Fibroblast of gingiva (primary cell): Measurements from ENCODE around the gene SORCS2.

Experiments used
- DNase-seq: peaks from one replicate; pipeline ENCODE4 v3.0.0-alpha.2; 2011; ENCODE audit warnings: low read depth

The SORCS2 gene

DNA sequence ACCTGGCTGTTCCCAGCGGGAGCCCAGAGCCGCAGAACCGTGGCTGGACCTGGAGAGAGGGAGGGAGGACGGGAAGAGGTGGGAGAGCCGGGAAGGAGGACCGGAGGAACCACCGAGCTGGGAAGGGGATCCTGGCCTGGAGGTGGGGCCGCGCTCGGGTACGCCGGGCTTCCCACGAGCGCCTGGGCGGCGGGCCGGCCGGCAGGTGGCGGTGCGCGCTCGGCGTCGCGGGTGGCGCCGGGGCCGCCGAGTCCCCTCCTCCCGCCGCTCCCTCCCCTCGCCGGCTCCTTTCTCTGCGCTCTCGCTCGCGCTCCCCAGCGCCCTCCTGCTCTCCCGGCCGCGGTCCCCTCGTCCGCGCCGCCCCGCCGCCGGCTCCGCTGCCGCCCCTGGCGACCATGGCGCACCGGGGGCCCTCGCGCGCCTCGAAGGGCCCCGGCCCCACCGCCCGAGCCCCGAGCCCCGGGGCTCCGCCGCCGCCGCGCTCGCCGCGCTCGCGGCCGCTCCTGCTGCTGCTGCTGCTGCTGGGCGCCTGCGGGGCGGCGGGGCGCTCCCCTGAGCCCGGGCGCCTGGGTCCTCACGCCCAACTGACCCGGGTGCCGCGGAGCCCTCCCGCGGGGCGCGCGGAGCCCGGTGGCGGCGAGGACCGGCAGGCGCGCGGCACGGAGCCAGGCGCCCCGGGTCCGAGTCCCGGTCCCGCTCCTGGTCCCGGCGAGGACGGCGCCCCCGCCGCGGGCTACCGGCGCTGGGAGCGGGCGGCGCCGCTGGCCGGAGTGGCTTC lies at the start of gene SORCS2:
TSS of gene SORCS2 (plus strand) at position 287 of the 778 bp plus-strand sequence.
- peak; percentile 32 for DNase-seq

DNA sequence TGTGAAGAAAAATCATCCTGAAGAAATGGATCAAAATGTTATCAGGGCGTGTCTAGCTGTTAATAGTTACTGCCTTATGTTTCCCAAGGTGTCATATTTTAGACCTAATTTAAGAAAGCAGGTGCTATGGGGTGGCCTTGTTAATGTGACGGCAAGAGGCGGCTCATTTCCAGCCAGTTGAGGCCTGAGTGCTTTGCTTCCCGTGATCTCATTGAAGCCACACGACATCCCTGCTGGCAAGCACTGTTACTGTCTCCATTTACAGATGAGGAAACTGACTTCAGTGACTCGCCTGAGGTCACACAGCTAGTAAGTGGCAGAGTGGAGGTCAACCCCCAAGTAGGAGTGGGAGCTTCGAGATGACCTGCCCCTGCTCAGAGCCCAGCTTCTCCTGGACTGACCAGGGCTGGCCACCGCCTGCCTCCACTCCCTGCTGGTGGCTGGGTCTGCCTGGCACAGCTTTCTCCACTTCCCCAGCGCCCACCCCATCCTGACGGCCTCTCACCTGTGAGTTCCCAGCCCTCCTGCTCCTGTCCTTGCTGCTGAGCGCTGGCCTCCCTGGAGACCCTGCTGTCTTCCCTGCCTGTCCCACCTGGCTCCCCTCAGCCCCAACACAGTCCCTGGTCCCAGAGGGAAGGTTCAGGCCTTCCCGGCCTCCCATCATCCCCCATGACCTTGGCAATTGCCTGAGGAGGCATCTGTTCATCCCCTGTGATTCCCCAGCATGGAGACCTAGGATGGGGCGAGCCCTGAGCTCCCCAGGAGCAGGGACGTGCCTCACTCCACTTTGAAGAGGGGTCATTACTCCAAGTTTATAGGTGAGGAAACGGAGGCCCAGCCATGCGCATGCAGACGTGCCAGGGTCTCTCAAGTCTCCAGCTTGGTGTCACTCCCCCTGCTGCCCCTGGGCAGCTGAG lies 47.7 kb upstream of the SORCS2 start:
- DNase-seq, result no peak

DNA sequence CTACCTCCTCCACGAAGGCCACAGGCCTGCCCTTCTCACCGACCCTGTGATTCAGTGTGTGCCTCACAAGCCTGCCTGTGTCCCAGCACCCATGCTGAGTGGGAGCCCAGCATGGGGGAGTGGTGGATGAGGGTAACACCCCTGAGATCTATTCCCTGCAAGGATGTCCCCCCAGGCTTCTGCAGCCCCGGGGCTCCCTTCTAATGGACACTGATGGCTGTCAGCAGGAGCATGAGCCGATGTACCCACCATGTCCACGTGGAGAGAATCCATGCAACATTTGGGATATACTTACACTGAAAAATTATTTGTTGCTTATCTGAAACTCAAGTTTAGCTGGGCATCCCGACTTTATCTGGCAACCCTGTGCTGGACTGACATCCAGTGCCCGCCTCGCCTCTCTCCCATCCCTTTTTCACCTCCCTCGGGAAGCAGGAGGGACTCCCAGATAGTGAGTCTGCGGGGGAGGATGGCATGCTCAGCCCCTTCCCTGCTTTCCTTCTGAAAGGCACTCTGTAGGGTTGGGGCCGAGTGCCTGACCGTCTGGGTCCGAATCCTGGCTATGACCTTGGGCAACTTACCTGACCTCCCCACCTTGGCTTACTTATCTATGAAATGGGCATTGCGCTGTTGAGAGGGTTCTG lies 46.9 kb upstream of the SORCS2 start:
- DNase-seq, result no peak

DNA sequence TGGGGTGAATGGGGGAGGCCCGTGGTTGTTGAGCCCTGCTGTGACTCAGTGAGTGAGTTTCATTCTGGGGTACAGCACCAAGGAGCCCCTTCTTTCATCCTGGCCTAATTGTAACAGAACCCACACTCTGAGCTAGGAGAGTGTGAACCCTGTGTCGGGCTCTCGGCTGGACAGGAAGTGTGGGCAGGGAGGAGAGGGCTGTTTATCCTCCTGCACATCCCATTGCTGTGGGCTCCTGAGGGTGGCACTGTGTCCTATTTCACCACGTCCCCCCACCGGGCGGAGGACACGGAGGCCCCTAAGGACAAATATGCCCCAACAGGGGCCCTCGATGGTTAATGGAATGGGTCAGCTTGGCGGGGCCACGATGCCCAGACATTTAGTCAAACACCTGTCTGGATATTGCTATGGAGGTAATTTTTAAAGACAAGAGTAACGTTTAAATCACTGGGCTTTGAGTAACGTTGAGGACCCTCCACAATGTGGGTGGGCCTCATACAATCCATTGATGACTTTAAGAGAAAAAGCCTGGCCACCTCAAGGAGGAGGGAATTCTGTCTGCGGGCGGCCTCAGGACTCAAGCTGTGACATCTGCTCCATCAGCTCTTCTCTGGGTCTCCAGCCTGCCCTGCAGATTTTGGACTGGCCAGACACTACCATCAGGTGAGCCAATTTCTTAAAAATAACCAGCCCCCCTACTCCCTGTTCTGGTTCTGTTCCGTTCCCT lies 46.1 kb upstream of the SORCS2 start:
- no peak for DNase-seq

DNA sequence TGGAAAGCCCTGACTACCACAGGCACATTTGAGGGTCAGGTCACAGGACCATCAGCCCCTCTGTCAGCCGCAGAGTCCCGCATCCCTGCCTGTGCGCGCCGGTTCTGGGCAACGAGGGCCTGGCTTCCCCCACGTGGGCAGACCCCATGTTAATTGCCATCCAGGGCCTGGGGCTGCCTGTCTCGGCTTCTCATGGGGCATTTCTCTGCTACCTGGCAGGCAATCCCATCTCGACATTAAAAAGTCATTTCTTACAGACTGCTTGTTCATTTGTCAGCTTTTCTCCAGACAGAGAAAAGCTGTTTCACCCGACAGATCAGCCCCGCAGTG lies 45.6 kb upstream of the SORCS2 start:
- no peak for DNase-seq

DNA sequence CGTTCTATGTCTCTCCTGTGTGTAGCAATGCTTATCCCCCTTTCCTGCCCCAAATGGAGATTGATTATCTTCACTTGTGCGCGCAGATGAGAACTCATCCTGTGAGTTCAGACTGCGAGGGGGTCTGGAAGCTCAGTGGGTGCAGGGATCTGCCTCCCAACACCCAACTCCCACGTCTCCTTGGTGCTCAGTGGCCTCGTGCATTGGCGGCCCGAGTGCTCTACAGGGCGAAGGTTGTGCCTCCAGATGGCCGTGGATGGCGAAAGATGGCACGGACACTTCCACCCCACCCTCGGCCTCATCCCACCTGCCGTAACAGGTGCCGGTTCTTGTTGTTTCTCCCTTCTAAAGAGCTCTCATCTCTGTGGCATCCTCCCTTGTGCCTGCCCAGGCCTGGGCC lies 45.1 kb upstream of the SORCS2 start:
- no peak for DNase-seq

DNA sequence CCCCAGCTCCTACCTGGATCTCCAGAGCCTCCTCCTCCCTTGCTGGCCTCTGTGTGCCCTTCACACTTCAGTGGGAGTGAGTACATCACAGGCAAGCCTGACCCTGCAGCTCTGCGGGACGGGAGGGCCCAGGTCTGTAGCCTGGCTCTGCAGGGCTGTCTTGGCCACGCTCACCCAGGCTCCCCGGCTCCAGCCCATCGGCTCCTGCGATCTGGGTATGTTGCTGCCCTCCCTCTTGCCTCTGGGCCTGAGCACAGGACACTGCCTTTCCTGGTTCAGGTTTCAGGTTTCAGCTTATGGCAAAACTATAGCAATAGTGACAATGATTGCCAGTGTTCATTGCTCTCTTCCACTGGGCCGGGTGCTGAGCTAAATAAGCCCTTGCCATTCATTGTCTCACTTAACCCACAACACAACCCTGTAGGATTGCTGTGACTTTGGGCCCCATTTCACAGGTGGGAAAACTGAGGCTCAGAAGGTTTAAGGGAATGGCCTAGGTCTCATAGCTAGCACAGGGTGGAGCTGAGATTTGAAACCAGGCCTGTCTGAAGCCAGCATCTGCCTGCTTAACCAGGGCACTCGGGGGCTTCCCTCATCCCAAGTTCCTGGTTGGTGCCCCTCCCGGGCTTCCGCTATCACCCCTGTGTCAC lies 44.6 kb upstream of the SORCS2 start:
- no peak for DNase-seq

DNA sequence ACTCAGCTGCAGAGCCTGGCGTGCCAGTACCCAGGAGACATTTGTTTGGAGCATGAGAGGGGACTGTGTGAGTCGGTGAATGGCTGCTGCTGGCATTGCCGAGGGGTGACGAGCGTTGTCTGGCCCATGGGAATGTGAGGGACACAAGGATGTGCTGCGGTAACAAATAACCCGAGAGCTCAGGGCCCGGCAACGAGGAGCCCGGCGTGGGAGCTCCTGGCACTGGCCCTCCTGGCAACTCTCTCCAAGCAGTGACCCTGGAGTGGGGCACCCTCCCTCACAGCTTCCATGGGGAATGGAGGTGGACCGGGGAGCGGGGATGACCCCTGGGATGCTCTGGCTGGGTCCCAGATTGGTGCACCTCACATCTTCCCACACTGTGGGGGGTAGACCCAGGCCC lies 44.0 kb upstream of the SORCS2 start:
- no peak for DNase-seq

DNA sequence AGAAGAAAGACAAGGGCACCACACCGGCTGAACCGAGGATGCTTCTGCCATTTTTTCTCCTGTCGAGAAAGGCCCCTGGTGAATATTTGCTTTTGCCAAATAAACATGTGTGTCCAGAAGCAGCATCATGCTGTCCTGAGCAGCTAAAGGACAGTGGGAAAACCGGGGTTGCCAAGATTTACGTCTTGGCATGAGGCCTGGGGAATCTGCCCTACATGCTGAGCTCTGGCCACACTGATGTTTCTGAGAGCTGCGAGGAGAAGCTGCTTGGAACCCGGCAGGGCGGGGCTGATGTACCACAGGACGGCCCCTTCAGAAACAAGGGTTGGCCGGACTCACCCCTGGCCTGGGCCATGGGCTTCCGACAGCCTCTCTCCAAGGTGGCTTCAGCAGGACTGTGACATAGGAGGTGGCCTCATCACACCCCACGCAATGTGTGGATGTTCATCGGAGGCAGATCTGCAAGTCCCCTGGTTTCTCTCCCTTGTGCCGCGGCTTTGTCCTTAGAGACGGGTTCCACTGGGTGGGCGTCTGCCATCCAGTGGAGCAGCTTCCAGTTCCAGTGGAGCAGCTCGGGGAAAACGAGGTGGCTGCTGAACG lies 42.2 kb upstream of the SORCS2 start:
- no peak for DNase-seq

DNA sequence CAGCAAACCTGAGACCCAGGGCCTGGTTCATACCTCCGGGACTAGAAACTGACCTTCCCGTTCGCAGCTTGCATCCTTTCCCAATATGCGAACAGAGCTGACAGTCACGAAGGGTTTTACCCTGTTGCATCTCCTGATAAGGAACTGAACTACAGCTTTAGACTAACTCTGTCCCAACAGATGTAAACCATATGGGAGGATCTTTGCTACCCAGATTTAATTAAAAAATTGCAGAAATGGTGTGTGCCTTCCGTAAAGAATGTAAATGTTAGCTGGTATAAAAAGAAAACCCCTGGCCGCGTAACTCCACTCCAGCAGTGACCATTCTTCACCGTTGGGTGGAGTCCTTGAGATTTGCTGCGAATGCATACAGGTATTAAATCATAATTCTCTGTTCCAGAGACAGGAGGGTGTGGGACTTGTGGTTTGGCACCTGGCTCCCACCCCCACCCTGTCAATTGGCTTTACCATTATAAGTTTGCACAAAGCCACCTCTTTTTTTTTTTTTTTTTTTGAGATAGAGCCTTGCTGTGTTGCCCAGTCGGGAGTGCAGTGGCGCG lies 40.6 kb upstream of the SORCS2 start:
- DNase-seq, result no peak

DNA sequence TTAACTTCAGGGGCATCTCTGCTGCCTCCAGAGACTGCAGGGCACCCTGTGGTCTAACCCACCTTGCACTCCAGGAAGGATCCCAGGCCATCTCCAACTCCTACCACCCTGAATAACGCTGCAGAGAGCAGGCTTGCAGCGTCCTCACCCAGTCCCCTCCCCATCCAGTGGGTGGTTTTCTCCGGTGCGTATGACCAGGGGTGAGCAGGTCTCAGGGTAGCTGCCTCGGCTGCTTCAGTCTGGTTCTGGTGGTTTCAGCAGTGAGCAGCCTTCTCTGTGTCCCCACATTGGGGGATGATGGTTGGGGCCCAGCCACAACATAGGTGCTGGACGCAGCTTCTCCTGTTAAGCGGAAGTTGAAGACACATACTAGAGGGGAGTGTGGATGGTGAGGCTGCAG lies 38.6 kb upstream of the SORCS2 start:
- no peak for DNase-seq

DNA sequence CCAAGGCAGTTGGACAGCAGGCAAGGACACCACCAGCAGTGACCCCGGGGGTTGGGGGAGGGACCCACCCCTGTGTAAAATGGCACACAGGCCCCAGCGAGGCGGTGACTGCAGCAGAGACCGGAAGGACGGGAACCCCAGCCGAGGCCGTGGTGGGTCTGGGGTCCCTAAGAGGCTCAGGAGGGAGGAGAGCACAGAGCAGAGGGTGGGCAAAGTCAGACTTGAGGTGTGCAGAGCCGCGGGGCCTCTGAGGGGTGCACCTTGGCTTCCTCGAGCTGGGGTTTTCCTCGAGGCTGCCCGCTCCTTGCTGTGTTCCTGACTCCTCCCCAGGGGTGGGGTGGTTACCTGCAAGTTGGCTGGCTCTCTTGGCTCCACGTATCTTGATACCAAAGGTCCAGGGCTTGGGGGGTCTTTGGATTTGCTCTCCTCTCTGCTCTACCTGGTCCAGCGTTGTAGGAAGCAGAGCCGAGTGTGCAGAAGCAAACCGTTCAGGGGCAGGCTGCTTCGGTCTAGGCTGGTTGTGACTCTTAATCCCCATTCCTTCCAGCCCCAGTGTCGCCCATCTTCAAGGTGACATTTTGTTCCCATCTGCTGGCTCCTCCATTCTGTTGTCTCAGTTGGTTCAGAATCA lies 37.9 kb upstream of the SORCS2 start:
- DNase-seq, result no peak

DNA sequence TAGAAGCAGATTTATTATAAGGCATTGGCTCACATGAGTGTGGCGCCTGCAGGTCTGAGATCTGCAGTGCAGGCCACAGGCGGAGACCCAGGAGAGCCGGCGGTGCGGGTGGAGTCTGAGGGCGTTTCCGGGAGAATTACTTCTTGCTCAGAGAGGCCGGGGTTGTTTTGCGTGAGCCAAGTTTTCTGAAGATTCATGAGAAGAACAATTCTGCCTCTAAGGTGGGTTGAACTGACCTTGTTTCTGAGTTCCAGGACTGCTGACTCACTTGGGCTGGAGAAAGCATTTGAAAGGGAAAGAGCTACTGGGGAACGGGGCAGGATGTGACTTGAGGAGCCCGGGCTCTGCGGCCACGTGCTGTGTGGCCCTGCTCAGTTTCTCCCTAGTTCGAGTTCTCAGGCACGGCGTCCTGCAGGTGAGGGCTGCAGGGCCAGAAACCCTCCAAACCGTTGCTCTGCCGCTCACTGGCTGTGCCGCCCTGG lies 36.7 kb upstream of the SORCS2 start:
- DNase-seq, result no peak

DNA sequence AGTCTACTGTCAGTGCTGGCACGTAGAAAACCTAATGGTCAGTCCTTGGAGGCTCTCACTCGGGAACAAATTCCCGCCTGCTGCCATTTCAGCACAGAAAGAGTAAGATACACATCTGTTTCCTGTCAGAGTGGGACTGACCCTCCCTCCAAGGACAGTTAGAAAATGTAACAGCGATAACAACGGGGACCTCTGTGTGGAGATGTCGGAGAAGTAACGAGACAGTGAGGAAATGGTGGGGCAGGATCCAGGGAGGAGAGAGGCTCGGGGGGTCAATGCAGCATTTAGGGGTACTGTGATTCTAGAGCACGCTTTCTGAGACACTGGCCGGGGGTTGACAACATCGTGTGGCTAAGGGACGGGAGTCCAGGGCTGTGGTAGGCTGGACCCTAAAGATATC lies 36.0 kb upstream of the SORCS2 start:
- DNase-seq, result no peak

DNA sequence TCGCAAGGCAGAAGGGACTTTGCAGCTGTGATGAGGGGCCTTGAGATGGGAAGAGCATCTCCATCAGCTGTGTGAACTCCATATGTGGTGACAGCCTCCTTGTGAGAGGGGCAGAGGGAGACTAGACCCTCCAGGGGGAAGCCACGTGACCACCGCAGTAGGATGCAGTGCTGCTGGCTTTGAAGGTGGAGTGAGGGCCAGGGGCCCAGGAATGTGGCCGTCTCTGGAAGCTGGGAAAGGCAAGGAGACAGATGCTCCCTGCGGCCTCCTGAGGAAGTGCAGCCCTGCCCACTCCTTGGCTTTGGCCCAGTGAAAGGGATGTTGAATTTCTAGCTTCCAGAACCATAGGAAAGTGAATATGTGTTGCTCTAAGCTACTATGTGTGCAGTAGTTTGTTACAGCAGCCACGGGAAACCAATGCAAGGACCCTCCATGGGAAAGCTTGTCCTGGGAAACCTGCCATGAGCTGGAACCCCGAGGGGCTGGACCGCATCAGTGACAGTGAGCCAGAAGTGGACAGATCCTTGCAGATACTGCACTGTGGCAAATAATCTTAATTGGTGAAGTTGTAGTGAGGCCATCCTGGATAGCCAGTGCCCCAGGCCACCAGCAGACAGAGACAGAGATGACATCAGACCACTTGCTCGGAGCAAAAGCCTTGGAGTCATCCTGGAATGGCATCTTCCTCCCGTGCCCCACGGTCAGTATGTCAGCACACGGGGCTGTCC lies 35.4 kb upstream of the SORCS2 start:
- peak; percentile 27 for DNase-seq

DNA sequence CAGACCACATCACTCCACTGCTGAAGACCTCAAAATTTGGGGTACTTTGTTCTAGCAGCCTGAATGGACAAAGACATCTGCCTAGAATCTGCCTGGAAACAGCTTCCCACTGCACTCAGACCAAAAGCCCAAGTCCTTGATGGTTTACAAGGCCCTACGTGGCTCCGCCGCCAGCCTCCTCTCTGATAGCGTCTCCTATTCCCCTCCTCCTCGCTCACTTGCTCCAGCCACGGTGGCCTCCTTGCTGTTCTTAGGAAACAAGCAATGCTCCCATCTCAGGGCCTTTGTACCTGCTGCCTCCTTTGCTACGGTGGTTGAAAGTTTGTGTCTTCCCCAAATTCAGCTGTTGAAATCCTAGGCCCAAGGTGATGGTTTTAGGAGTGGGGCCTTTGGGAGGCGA lies 34.7 kb upstream of the SORCS2 start:
- DNase-seq, result no peak

DNA sequence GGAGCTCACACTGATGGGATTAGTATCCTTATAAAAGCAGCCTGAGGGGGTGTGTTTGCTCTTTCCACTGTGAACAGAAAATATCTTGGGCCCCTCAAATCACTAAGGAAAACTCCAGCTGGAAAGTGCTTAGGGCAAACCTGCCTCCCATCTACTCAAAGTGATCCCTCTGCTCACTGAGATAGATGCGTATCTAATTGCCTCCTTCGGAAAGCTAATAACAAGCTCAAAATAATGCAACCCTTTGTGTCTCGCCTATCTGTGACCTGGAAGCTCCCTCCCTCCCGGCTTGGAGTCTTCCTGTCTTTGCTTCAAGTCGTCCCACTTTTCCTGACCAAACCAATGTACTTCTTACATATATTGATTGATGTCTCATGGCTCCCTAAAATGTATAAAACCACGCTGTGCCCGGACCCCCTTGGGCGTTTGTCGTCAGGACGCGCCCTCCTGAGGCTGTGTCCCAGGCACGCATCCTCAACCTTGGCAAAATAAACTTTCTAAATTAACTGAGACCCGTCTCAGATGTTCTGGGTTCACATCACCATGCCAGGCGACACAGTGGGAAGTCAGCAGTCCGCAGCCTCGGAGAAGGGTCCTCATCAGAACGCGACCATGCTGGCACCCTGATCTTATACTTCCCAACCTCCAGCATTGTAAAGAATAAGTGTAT lies 34.1 kb upstream of the SORCS2 start:
- no peak for DNase-seq

DNA sequence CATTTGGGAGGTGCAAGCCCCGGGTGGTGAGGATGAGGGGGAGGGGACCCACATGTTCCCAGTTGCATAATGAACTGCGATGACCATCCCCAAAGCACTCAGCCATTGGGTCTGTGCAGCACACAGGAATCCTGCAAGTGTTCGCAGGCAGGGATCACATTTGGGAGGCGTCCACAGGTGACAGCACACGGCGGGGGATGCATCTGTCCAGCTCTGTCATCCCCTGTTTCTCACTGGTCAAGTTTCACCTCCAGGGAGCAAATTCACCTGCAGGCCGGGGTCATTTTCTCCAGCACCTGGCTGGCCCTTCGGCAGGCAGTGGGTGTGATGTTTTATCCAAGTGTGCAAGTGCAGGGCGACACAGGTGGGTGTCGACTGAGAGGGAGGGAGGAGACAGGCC lies 33.3 kb upstream of the SORCS2 start:
- DNase-seq, result no peak

DNA sequence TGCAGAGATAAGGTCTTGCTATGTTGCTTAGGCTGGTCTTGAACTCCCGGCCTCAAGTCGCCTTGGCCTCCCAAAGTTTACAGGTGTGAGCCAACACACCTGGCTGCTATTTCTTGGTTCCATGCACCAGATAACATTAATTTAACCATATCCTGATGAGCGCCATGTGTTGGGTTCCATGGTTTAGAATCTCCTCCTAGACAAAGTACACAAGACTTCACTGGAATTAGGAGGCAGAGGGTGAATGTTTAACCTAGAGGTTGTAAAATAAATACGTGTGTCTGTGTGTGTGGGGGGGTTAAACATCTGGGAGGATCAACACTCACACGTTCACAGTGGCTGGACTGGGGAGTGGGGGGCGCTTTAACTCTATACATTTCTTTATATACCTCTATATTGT lies 32.4 kb upstream of the SORCS2 start:
- DNase-seq, result no peak
